Activated CD4-positive, alpha-beta T cell treated with anti-CD3 and anti-CD28 coated beads for 48 hours (primary cell): ENCODE results near the gene PLCG2.
"Not testable (repeated sequence)": the region's sequence is repeated elsewhere in the genome, so short reads cannot be mapped to it uniquely, and the experiment has no call there.

Source experiments
- DNase-seq: peaks from one replicate; pipeline ENCODE4 v3.0.0-alpha.2; 2020

Gene PLCG2

DNA sequence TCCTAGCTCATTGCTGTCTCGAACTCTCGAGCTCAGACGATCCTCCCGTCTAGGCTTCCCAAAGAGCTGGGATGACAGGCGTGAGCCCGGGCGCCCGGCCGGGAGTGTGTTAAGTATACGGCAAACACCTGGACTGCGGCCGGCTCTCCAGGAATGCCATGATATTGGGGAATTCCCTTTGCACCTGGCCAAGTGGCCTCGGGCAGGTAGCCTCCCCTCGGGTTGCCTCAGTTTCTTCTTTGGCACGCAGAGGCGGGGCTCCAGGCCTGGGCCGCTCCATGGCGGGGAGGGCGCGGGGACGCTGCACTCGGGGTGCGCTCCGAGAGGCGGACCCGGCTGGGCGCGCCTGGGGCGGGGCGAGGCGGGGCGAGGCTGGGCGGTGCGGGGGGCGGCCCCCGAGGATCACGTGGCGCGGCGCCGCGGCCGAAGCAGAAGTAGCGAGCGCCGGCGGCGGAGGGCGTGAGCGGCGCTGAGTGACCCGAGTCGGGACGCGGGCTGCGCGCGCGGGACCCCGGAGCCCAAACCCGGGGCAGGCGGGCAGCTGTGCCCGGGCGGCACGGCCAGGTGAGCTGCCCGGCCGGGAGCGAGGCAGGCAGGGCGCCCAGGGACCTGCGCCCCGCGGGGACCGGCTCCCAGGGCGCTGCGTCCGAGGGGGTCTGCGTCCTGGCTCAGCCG, at the start of gene PLCG2:
Gene PLCG2, plus strand, starts transcription at position 431 of the 675 bp plus-strand sequence. CDS start 6,699 bp downstream, outside the sequence.
- DNase-seq, result peak; percentile 78

- peak; percentile 34 for DNase-seq
Measured at GRCh38 chr16:81729451-81729850, 49.6 kb upstream of the PLCG2 start.

DNA sequence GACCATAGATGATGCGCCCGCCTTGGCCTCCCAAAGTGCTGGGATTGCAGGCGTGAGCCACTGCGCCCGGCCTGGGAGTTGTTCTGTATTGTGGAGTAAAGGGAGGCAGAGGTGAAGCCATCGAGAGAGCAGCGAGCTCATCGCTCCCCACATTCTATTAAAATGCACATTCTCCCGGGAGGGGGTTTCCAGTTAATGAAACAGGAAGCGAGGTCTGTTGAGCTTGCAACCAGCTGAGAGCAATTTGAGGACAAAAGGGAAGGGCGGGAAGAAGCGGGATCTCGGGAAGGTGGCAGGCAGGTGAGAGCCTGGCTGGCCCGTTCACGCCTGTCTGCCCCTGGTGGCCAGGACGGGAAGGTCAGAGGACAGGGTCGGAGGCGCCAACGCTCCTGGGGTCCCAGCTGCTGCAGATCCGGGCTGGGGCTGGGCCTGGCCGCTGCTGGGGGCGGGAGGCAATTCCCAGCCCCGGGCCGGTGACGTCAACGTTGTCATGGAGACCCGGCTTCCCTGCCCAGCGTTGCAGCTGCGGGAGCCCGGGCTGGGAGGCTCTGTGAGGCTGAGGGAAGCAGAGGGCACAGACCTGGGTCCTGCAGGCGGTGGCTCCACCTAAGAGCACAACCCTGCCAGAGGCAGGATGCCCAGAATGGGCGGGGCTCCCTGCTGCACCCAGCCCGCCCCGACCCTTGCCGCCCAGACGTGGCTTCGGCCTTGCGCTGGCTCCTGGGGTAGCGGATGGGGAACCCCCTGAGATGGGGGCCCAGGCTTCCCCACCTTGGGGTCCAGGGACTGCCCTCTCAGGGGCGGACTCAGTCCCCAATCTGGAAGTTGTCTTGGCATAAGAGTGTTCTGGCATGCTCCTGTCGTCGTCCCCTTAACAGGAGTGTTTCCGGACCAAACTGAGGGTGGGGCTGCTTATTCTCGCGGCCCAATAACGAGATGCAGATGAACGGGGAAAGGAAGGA, 48.7 kb upstream of the PLCG2 start:
- DNase-seq, result peak; percentile 68

GRCh38 chr16:81731649-81732048, 47.4 kb upstream of the PLCG2 start:
- no peak for DNase-seq

GRCh38 chr16:81732699-81733098, 46.4 kb upstream of the PLCG2 start:
- no peak for DNase-seq

DNA sequence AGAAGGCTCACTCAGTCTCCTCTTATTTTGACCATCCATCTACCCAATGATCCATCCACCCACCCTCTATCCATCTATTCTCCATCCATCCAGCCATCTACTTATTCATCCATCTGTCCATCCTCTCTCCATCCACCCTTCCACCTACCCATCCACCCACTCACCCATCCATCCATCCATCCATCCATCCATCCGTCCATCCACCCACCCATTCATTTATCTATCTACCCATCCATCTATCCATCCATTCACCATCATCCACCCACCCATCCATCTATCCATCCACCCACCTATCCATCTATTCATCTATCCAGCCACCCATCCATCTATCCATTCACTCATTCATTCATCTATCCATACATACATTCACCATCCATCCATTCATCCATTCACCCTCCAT, 45.8 kb upstream of the PLCG2 start:
- no peak for DNase-seq

DNA sequence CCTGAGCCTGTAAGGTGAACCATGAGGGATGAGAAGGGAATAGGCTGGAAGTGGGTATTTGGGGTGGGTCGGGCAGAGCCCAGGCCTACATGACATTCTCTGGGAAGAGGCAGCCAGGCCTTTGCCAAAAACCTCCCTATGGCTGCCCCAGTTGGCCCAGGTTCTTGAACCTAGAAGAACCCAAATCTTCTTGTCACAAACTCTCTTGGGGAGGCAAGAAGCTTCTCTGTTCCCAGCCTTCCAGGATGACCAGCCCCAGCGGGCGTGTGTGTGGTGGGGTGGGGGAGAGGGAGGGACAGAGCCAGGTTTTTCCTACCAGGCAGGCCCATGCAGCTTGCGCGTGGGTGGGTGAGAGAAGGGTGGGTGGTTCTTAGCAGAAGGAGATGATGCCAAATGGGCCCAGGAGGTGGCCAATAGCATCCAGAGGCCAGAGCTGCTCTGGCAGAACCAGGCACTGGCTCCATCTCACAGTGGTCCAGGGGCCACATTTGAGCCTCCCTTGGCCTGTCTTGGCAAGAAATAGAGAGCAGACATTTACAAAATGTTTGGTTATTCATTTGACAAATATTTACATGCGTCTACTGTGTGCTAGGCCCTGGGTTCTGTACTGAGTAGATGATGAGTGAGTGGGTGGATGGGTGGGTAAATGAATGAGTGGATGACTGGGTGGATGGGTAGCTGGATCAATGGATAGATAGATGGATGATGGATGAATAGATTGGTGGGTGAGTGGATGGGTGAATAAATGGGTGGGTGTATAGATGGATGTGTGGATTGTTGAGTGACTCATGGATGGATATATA, 44.3 kb upstream of the PLCG2 start:
- no peak for DNase-seq

- DNase-seq, result peak; percentile 90
Measured at GRCh38 chr16:81737885-81738536, 41.1 kb upstream of the PLCG2 start.

- no peak for DNase-seq
Measured at GRCh38 chr16:81738783-81739496, 40.2 kb upstream of the PLCG2 start.

GRCh38 chr16:81739503-81739902, 39.6 kb upstream of the PLCG2 start:
- no peak for DNase-seq

- DNase-seq, result no peak
Measured at GRCh38 chr16:81740169-81740568, 38.9 kb upstream of the PLCG2 start.

DNA sequence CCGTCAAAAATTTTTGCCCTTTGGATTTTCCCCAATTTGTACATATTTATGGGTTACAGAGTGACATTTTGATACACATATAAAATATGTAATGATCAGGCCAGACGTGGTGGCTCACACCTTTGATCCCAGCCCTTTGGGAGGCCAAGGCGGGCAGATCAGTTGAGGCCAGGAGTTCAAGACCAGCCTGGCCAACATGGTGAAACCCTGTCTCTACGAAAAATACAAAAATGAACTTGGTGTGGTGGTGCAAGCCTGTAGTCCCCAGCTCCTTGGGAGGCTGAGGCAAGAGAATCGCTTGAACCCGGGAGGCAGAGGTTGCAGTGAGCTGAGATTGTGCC, 37.7 kb upstream of the PLCG2 start:
- not testable (repeated sequence) for DNase-seq

DNA sequence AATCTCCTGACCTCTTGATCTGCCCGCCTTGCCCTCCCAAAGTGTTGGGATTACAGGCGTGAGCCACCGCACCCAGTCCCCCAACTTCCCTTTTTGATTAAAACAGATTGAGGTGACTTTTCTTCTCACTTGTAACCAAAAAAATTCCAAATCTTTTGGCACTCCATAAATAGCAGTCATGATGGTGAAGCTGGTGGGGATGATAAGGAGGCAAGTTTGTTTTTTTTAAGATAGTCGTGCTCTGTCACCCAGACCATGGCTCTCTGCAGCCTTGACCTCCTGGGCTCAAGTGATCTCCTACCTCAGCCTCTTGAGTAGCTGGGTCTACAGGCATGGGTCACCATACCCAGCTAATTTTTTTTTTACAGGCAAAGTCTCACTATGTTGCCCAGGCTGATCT, 34.7 kb upstream of the PLCG2 start:
- DNase-seq, result no peak

- no peak for DNase-seq
Measured at GRCh38 chr16:81744911-81745310, 34.2 kb upstream of the PLCG2 start.

DNA sequence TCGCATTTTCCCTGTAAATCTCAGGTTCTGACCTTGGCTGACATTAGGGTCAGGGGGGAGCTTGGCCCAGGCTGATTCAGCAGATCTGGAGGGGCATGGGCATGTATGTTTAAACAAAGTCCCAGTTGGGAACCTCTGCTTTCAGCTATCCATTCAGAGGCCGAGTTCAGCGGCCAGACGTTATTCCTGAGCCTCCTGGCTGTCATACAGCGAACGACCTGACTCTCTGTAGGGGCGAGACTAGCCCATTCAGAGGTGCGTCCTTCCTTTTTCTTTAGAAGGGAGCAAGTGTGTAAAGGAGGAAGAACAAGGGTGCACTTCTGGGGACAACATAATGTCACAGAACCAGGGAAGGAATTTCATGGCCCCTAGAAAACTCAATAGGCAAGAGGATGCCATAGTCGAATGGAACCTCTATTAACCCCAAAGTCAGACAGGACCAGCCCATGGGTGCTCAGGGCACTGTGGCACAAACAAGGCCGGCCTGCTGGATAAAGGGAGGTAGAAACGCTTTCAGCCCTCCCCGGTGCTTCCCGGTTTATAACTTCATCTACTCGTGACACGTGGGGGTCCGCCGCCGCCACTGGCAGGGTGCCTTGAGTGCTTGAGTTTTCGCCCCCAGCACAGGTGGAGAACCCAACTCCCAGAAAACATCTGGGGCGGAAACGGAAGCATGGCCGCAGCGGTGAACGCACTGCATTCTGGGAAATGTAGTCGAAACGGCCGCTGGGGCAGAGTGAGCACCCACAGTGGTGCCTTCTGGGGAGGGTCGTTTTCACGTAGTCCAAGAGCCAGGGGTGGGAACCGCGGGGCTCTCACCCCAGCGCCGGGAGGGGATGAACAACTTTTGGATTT, 33.2 kb upstream of the PLCG2 start:
- peak; percentile 81 for DNase-seq

GRCh38 chr16:81746566-81746965, 32.5 kb upstream of the PLCG2 start:
- DNase-seq, result no peak

DNA sequence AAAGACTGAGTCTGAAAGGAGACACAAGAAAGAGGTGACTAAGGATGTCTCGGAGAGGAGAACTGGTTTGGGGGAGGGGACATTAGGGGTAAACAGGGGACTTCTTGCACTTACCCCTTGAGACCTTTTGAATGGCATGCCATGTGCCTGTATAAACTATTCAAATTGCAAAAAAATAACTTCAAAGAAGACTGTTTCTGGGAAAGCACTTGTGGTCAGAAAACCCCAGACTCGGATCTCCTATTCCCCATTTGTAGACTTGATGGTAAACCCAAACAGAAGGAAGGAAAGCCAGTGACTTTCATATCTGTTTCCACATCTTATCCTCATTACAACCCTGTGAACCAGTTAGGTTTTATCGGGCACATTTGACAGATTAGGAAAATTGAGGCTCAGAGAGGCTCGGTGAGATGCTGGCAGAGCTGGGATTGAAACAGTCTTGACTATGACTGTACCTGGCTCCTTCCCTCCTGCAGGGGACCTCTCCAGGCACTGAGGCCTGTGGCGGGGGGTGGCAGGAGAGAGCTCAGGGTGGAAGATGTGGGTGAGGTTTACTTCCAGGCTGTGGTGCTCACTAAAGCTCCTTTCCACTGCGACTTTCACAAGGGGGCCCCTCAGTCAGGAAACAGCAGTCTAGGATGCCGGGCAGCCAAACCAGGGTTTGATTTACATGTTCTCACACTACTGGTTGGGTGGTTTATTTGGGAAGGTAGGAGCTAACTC, 30.5 kb upstream of the PLCG2 start:
- DNase-seq, result no peak

GRCh38 chr16:81752225-81752875, 26.7 kb upstream of the PLCG2 start:
- DNase-seq, result no peak

GRCh38 chr16:81752876-81753227, 26.2 kb upstream of the PLCG2 start:
- DNase-seq, result no peak

- DNase-seq, result no peak
Measured at GRCh38 chr16:81754858-81755257, 24.2 kb upstream of the PLCG2 start.
